GM18858 (cell line): Measurements from ENCODE around the gene GSDMA.
"Not testable (repeated sequence)": the region's sequence is repeated elsewhere in the genome, so short reads cannot be mapped to it uniquely, and the experiment has no call there.

ENCODE experiments used
- ATAC-seq: cut with Tn5 transposase; IDR thresholded peaks from one replicate; pipeline ENCODE4 v1.9.1; 2021; ENCODE audit not compliant: unreplicated experiment

GSDMA gene

DNA sequence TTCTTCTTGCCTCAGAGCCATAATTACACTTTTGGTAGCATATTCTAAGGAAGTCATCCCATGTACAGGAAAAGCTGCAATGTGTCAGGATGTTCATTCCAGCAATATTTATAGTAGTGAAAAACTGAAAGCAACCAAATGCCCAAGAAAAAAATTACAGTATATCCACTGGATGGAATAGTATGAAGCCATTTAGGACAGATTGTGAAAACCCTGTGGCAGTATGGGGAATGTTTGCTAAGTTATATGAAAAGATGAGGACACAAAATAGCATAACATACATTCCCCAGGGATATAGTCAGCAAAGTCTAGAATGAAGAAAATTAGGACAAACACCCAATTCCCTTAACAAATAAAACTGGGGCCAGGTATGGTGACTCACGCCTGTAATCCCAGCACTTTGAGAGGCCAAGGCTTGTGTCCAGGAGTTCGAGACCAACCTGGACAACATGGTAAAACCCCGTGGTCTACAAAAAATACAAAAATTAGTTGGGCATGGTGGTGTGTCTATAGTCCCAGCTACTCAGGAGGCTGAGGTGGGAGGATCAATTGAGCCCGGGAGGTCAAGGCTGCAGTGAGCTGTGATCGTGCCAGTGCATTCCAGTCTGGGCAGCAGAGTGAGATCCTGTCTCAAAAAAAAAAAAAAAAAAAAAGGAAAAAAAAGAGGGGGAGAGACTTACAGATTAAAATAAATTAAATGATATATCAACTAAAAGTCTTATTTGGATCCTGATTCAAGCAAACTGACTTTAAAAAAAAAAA, 33.0 kb upstream of the GSDMA start:
- no peak for ATAC-seq

DNA sequence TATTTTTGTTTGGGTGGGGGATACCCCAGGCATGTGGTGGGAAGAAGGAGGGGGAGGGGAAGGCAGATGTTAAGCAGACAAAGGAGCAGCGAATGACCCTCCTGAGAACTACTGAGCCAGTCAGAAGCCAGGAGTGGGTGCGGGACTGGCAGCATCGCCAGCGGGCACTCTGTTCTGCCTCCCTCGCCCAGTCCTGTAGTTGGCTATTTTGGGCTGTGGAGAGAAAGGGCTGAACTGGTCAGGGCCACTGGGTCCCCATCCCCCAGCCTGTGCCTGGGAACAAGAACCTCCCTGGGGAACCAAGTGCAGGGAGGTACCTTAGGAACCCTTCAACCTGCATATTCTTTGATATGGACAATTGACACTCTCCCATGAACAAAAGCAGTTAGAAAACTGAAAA, 28.9 kb upstream of the GSDMA start:
- ATAC-seq = no peak

DNA sequence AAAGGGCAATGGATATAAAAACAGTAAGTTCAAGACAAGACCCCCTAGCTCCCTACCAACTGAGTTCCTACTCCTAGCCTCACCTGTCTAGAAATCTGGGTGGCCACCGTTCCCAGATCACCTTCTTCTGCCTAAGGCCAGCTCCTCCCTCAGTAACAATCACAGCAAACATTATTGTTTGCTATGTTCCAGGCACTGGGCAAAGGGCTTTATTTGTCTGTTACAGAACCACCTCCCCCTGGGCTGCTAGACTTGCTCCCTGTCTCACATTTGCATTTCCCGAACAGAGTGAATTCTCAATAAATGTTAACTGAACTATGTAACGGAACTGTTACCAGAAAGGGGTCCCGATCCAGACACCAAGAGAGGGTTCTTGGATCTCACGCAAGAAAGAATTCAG, 28.5 kb upstream of the GSDMA start:
- ATAC-seq = no peak

DNA sequence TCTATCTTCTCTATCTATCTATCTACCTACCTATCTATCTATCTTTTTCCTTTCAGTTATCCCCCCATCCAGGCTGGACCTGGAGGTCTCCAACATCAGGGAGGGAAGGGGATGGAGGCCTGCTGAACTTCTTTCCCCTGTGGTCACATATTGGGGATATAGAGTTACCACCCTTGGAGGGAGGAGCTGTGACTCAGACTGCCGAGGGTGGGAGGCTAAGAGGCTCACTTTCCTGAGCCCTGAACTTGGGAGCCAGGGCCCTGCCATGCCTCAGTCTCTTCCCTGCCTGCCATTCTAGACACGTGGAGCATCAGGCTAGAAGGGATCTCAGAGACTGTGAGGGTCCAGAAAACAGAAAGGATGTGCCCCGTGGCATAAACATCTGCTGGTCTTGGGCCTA, 26.9 kb upstream of the GSDMA start:
- ATAC-seq = no peak

DNA sequence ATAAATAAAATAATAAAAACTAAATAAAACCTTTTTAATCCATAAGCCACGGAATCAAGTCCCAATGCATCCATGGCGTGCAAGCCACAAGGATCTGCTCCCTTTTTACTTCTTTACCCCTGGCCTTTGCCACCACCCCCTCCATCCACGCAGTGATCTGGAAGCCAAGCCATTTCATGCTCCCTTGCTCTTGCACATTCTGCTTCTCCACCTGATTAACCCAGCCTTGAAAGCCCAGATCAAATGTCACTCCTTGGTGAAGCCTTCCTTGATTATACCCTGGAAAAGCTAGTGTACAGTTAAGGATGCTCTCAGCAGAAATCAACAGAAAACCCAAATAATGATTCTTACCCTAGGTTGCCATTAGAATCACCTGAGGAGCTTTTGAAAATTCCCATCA, 25.4 kb upstream of the GSDMA start:
- no peak for ATAC-seq

DNA sequence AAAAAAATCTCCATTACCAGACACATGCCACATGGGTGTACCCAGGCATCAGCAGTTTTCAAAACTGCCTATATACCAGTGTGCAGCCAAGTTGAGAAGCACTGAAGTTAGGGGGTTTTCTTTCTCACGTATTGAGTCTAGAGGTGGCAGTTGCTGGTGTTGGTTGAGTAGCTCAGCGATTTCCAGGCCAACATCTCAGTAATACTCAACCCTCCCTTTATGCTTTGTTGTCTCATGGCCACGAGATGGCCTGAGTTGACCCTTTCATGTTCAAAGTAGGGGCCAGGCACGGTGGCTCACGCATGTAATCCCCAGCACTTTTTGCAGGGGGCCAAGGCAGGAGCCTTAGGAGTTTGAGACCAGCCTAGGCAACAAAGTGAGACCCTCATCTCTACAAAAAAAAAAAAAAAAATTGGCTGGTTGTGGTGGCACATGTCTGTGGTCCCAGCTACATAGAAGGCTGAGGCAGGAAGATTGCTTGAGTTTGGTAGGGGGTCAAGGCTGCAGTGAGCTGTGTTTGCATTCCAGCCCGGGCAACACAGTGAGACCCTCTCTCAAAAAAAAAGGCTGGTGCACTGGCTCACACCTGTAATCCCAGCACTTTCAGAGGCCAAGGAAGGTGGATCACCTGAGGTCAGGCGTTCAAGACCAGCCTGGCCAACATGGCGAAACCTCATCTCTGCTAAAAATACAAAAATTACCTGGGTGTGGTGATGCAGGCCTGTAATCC, 24.5 kb upstream of the GSDMA start:
- ATAC-seq = no peak

DNA sequence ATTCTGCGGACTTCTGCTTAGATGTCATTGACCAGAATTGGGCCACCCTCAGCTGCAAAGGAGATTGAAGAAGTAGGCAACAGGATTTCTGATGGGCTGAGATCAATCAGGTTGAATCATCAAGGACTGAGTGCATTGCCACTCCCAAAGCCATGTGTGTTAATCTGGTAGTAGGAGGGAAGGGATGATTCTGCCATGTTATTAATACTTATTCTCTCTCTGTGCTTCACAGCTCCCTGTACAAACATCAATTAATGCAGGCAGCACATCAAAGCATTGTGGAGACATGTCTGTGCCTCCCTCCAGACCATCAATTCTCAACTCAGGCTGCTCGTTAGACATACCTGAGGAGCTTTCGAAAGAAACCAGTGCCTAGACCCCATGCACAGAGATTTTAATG, 23.7 kb upstream of the GSDMA start:
- no peak for ATAC-seq

DNA sequence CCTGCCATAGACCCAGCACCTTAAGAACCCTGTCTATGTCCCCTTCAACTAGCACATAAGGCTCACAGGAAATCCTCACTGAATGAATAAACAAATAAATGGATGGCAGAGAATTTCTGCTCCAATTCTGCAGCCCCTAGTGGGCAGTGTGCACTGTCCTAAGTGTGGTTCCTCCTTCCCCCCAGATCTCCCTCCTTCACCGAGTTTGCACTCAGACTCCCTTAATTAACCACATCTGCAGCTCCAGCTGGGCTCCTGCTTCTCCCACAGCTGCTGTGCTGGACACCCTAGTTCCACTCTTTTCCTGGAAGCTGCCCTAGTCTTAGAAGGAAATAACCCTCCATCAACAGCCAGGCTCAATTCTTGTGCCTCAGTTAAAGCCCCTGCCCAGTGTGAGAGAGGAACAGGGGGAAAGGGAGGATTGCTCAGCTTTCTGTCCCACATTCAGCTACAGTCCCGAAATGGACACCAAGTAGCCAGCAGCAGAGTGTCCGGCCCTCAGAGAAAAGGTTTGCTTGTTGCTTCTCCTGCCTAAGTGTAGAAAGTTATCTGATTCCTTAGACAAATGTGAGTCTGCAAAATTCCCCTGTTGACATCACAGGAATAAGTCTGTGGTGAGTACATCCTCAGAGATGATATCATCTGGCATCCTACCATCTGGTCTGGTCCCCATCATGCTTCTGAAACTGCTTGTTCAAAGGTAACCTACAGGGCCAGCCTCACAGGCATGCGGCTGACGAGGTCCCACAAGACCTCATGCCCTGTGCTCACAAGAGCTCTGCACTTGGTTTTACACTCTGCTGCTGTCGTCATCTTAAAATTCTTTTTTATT, 23.0 kb upstream of the GSDMA start:
- ATAC-seq = peak; percentile 52

DNA sequence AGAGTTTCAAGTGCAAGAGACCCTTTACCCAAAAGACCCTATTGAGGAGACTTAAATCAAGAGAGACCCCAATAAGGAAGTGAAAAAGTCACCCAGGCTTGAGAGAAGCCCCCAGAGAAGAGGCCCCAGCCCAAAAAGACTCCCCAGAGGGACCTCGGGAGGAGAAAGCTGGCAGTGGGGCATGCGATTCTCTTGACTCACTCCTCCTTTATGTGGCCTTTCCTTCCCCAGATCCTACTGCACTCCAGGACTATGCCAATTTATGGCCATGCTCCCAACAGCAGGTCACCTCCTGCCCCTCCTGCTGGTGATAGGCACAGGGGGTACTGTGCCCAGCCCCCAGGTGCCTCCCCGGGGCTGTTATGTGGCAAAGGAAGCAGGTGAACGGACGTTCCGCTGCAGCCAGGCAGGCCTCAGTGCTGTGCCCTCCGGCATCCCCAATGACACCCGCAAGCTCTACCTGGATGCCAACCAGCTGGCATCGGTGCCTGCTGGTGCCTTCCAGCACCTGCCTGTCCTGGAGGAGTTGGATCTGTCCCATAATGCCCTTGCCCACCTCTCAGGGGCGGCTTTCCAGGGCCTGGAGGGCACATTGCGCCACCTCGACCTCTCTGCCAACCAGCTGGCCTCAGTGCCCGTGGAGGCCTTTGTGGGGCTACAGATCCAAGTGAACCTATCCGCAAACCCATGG, 19.0 kb upstream of the GSDMA start:
- no peak for ATAC-seq

DNA sequence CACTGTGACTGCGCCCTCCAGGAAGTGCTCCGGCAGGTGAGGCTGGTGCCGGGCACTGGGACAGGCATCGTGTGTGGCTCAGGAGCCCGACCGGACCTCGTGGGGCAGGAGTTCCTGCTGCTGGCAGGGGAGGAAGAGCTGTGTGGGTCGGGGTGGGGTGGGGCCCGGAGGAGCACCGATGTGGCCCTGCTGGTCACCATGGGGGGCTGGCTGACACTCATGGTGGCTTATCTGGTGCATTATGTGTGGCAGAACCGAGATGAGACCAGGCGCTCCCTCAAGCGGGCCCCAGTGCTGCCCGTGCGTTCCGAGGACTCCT, 18.5 kb upstream of the GSDMA start:
- no peak for ATAC-seq

DNA sequence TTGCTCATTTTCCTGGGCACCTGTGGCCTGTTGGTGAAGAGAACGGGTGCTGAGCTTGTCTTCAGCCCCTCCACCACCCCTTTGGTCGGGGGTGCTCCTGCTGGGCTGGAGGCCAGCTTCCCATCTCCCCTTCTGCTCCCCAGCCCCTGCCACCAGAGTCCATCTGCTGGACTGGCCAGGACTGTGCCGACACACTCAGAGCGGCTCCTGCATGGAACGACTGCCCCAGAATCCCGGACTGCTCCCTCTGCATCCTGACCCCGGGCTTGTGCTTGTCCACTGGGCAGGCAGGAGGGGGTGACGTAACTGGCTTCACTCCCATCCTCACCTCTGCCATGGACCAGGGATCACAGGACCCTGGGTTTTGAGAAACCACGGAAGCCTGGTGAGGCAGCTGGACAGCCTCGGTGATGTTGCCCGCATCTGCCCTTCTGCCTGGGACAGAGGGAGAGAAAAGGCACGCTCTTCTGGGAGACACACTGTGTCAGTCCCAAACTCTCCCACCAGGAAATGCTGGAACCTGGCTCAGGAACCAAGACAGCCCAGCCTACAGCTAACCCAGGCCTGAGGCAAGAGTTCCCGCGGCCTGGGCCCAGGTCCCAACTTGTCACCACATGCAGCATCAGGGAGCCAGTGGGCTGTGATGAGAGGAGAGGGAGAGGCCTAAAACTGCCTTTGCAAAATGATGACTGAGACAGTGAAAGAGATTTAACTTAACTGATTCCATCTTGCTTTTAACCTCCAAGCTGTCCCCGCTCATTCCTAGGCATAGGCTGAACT, 16.1 kb upstream of the GSDMA start:
- no peak for ATAC-seq

DNA sequence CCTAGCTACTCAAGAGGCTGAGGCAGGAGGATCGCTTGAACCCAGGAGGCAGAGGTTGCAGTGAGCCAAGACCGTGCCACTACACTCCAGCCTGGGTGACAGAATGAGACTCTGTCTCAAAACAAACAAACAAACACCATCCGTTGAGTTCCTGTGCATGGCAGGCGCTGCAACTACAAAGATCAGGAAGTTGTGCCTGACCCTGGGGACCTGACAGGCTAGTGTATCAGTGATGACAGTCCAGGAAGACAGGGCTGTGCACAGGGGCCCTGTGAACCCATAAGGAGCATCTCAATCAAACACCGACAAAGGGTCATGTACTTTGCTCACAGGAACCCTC, 14.3 kb upstream of the GSDMA start:
- not testable (repeated sequence) for ATAC-seq

DNA sequence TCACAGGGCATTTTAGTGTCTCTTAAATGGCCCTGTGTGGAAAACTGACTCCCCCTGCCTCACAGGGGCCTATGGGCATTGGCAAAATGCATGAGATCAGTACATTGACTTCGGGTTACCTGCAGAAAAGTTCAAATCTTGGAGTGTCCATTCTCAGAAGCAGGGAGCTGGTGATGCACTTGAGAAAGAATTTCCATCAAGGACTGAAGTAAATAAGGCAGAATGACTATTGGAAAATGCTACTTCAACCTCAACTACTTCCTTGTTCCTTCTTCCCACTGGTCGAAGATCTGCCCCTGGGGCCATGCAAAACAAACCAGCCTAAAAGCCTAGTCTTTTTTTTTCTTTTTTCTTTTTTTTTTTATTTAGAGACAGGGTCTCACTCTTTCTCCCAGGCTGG, 13.8 kb upstream of the GSDMA start:
- no peak for ATAC-seq

DNA sequence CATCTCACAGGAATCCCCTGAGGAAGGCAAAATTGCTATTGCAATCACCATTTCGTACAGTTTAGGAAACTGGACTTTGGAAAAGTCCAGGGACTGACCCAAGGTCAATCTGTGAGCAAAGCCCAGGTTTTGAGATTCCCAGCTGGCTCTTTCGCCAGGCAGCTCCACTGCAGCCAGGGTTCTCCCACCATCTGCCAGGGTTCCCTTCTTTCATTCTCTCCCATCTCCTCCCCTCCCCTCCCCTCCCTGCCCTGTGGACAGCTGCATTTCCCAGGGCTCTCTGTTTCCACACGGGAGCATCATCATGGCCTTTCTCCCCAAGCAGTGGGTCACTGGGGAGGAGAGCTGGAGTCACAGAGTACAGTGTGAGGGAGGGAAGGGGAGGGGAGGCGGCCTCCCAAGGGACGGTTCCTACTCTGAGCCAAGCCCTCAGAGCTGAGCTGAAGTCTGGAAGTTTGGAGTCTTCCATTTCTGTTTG, 11.9 kb upstream of the GSDMA start:
- ATAC-seq = no peak

DNA sequence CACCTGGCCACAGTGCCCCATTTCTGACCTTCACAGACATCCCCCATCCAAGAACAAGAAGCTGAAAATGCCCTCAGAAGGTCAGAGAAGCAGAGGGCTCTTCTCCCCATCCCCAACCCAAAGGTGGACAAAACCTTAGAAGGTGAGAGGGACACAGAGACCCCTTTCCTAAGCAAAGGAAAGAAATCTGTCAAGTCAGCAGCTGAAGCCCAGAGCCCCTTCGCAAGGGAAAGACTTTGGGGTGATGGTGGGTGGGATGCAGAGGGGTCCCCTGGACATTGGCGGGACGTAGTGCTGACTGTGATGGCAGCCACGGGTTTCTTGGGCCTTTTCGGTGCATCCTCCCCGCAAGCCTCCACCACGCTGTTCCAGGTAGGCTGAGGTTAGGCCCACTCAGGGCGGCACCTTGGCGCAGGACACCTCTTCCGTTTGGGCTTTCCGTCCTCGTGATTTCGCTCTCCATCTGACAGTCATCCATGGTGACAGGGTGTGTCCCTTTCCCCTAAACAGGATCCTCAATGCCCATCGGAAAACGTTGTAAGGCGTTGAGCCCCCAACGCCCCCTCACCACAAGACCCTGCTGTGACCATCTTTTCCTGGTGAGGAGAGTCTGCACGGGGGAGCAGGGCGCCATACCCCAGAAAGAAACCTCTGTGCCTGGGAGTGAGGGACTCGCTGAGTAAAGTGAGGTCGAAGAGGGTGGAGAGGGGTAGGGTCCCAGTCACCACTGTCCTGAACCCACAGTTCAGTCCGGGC, 10.7 kb upstream of the GSDMA start:
- no peak for ATAC-seq

DNA sequence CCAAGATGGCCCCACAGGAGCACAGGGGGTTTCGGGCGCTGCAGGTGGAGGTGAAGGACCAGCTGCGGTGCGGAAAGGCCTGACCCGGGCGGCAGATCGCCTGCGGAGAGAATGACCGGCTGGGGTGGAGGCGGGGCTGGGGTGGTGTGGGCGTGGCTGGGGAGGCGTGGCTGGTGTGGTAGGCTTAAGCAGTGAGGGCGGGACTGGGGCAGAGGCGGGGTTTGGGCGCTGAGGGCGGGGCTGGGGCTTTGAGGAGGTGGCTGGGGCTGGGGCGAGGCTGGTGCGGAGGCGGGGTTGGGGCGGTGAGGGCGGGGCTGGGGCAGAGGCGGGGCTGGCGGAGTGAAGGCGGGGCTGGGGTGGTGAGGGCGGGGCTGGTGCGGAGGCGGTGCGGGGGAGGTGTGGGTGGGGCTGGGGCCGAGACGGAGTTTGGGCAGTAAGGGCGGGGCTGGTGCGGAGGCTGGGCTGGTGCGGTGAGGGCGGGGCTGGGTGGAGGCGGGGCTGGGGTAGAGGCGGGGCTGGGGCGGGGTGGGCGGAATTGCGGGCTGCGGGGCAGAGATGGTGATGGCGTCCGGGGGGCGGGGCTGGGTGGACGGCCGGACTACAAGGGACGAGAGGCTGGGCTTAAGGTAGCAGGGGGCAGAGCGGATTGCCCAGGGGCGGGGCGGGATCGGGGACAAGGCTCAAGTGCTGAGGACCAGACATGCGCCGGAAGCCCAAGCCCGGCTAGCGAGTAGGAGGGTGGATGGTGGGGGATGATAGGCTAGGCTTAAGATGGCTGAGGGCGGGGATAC, 9.9 kb upstream of the GSDMA start:
- peak; percentile 49 for ATAC-seq

DNA sequence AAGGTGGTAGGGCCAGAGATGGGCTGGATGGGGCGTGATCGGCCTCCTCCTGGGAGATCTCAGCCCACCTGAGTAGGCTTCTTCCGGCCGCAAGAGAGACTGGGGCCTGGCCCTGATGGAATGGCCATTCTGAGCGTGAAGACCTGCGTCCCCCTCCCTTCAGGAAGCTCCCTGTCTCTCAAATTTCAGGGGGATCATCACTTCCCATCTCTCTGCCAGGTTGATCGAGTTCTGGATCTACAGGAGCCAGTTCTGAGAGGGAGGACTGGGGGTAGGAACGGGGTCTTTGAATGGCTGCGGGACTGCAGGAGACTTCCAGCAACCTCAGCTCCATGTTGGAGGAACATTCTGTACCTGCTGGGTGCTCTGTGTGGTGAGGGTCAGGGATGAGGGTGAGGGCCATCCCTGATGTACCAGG, 9.3 kb upstream of the GSDMA start:
- no peak for ATAC-seq

DNA sequence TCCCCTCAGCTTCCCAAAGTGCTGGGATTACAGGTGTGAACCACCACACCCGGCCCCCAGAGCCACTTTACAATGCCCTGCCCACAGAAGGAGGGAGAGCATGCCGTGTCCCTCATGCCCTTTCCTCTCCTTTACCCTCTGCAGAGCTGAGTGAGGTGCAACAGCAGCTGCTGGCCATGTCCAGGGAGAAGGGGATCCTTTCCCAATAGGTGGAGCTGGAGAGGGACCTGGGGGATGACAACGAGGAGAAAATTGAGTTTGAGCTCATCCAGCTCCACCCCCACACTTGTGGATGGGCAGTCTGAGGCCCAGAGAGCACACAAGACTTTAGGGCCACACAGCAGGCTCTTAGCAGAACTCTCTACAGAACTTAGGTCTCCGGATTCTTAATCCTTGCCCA, 7.9 kb upstream of the GSDMA start:
- no peak for ATAC-seq

DNA sequence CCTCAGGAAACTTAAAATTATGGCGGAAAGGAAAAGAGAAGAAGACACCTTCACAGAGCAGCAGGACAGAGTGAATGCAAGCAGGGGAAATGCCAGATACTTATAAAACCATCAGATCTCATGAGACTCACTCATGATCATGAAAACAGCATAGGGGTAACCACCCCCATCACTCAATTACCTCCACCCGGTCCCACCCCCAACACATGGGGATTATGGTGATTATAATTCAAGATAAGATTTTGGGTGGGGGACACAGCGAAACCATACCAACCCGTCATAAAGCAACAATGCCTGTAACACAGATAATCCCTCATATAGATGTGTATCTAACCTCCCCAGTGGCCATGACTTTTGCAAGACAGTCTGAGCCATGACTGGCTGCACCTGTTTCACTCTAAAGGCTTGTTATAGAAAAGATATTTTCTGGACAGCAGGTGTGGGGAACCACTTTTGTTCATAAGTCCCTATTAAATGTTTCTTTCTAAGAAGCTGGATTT, 7.0 kb upstream of the GSDMA start:
- no peak for ATAC-seq
